ENCODE measurements around the gene MAP4K5. TPM values are rescaled to one million over a fixed set of nuclear protein-coding genes. Genes with fewer than 3 reads are reported as not detected.

MAP4K5 gene
- total RNA-seq, 4 donors from 2014 or later: 40.8 to 173 (median 105) TPM

- Histone ChIP-seq H3K4me1 (peaks cover 0 to 3% (median 0%) of the 10 kb centered on the region in 4 donors), H3K4me3 (no peak overlapping the region), H3K27ac (no peak overlapping the region), H3K27me3 (no peaks in the 10 kb centered on the region), H3K9me3 (peaks cover 18 to 21% of the 10 kb centered on the region in 2 donors), H3K36me3 (no peaks in the 10 kb centered on the region)
- intact Hi-C loops (cut with DNase I; ENCODE audit: low total_unique reads): no loop called here
- 74 to 80% methylated on average over 1 to 2 of the region's 2 CpGs for whole genome bisulfite sequencing, 2 donors (ENCODE audit: low coverage in 1 of 2)
- DNase-seq: no peak
- in situ Hi-C loops (cut with MboI; ENCODE audit: low pct_ligation_motif_present in 1 of 4, low pct_unique_long_range_greater_than_20kb in 1 of 4, low sequenced_read_pairs in 3 of 4): no loop called here
- TF ChIP-seq CTCF (IDR thresholded peaks at IDR 0.05) (no peak), POLR2AphosphoS5 (IDR thresholded peaks at IDR 0.05) (no peak), POLR2A (IDR thresholded peaks at IDR 0.05) (no peak), EP300 (IDR thresholded peaks at IDR 0.05; ENCODE audit: low read depth) (no peak)
These were observed 41.5 kb upstream of the MAP4K5 start for GRCh38 chr14:50573862-50574261.

GRCh38 chr14:50569714-50570274 lies 37.4 kb upstream of the MAP4K5 start:
- TF ChIP-seq CTCF (IDR thresholded peaks at IDR 0.05) (no peak), EP300 (IDR thresholded peaks at IDR 0.05; ENCODE audit: low read depth) (no peak), POLR2A (IDR thresholded peaks at IDR 0.05) (no peak), POLR2AphosphoS5 (IDR thresholded peaks at IDR 0.05) (no peak)
- no peak for DNase-seq
- in situ Hi-C loops (cut with MboI; ENCODE audit: low pct_ligation_motif_present in 1 of 4, low pct_unique_long_range_greater_than_20kb in 1 of 4, low sequenced_read_pairs in 3 of 4) (no loop called here), intact Hi-C loops (cut with DNase I; ENCODE audit: low total_unique reads) (no loop called here)
- H3K4me1 ChIP-seq: peaks cover 0 to 3% (median 0%) of the 10 kb centered on the region in 4 donors
- no peaks in the 10 kb centered on the region for H3K36me3 ChIP-seq
- H3K4me3 ChIP-seq: no peak overlapping the region
- no peaks in the 10 kb centered on the region for H3K27me3 ChIP-seq
- no peak overlapping the region for H3K27ac ChIP-seq
- peaks cover 18 to 21% of the 10 kb centered on the region in 2 donors for H3K9me3 ChIP-seq

- Histone ChIP-seq H3K4me3 (no peak overlapping the region), H3K4me1 (peaks cover 3 to 22% (median 5%) of the 10 kb centered on the region in 4 donors), H3K9me3 (no peaks in the 10 kb centered on the region), H3K36me3 (no peaks in the 10 kb centered on the region), H3K27me3 (no peaks in the 10 kb centered on the region), H3K27ac (no peak overlapping the region)
- no peak for DNase-seq
- 75 to 78% methylated on average over 1 of the region's 1 CpG for WGBS, 2 donors (ENCODE audit: low coverage in 1 of 2)
- intact Hi-C loops (cut with DNase I; ENCODE audit: low total_unique reads) (no loop called here), in situ Hi-C loops (cut with MboI; ENCODE audit: low pct_ligation_motif_present in 1 of 4, low pct_unique_long_range_greater_than_20kb in 1 of 4, low sequenced_read_pairs in 3 of 4) (no loop called here)
- TF ChIP-seq CTCF (IDR thresholded peaks at IDR 0.05): no peak
- TF ChIP-seq EP300 (IDR thresholded peaks at IDR 0.05; ENCODE audit: low read depth): no peak
- TF ChIP-seq POLR2AphosphoS5 (IDR thresholded peaks at IDR 0.05): no peak
- no peak for TF ChIP-seq POLR2A (IDR thresholded peaks at IDR 0.05)
These were observed 30.5 kb upstream of the MAP4K5 start for GRCh38 chr14:50562841-50563240.

- Histone ChIP-seq H3K9me3 (no peaks in the 10 kb centered on the region), H3K4me1 (peaks cover 3 to 22% (median 5%) of the 10 kb centered on the region in 4 donors), H3K4me3 (peak overlapping the region; percentile 37 to 82 (median 65)), H3K27ac (peak overlapping the region; percentile 87 to 93 (median 92)), H3K27me3 (no peaks in the 10 kb centered on the region), H3K36me3 (no peaks in the 10 kb centered on the region)
- WGBS, 2 donors (ENCODE audit: low coverage in 1 of 2): 1% methylated on average over 21 of the region's 21 CpGs; no CpG with 5 or more reads in 1 of the 2 donors
- in situ Hi-C loops (cut with MboI; ENCODE audit: low pct_ligation_motif_present in 1 of 4, low pct_unique_long_range_greater_than_20kb in 1 of 4, low sequenced_read_pairs in 3 of 4) (no loop called here), intact Hi-C loops (cut with DNase I; ENCODE audit: low total_unique reads) (no loop called here)
- peak; percentile 27 for TF ChIP-seq POLR2A (IDR thresholded peaks at IDR 0.05)
- TF ChIP-seq POLR2AphosphoS5 (IDR thresholded peaks at IDR 0.05): peak; percentile 51 to 58 (median 54)
- TF ChIP-seq EP300 (IDR thresholded peaks at IDR 0.05; ENCODE audit: low read depth): no peak
- no peak for TF ChIP-seq CTCF (IDR thresholded peaks at IDR 0.05)
- peak; percentile 77 for DNase-seq
These were observed 28.5 kb upstream of the MAP4K5 start for GRCh38 chr14:50560931-50561285.

Measured in transverse colon (tissue), 4 donors.